GM12801 (cell line): ENCODE data around the gene GRK6.

Experiments
- TF ChIP-seq, protein P1 (sequence below): IDR thresholded peaks from one replicate; pipeline ENCODE4 v1.5.1; 2011; ENCODE audit warnings: control low read depth; ENCODE audit not compliant: insufficient read length; ENCODE audit errors: extremely low read depth

GRK6 gene

DNA sequence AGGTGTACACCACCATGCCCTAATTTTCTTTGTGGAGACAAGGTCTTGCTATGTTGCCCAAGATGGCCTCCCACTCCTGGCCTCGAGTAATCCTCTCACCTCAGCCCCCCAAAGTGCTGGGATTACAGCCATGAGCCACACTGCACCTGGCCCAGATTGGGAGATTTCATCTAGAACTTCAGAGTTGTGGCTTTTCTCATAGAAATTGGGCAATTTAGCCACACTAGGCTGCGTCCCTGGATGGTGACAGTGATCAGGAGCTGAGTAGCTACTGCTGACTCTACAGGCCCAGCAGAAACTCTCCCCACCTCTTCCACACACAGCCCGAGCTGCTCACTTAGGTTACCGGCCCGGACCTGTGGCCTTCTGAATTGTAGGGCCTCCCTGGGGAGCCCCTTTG, 33.7 kb upstream of the GRK6 start:
- TF ChIP-seq, protein P1, sequence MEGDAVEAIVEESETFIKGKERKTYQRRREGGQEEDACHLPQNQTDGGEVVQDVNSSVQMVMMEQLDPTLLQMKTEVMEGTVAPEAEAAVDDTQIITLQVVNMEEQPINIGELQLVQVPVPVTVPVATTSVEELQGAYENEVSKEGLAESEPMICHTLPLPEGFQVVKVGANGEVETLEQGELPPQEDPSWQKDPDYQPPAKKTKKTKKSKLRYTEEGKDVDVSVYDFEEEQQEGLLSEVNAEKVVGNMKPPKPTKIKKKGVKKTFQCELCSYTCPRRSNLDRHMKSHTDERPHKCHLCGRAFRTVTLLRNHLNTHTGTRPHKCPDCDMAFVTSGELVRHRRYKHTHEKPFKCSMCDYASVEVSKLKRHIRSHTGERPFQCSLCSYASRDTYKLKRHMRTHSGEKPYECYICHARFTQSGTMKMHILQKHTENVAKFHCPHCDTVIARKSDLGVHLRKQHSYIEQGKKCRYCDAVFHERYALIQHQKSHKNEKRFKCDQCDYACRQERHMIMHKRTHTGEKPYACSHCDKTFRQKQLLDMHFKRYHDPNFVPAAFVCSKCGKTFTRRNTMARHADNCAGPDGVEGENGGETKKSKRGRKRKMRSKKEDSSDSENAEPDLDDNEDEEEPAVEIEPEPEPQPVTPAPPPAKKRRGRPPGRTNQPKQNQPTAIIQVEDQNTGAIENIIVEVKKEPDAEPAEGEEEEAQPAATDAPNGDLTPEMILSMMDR, result no peak

DNA sequence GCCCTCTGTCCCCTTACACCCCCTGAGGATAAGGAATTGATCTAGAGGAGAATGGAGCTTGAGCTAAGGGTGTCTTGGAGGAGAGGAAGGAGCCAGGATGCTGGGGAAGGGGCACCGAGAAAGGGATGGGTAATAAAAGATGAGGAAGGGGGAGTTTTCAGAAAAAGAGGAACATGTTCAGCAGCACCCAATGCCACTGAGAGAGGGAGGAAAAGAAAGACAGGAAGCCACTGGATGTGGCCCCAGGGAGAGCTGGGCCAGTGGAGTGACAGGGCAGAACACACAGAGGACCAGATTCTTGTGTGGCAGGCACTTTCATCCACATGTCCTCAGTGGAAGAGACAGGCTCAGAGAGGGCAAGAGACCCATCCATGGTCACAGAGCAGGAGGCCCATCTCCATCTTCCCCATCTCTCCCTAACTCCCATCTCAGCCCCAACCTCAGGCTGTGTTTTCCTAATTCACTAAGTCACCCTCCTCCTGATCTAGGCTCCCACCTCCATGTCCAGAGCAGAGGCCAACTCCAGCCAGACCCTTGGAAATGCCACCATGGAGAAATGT, 33.2 kb upstream of the GRK6 start:
- TF ChIP-seq, protein P1, result no peak

DNA sequence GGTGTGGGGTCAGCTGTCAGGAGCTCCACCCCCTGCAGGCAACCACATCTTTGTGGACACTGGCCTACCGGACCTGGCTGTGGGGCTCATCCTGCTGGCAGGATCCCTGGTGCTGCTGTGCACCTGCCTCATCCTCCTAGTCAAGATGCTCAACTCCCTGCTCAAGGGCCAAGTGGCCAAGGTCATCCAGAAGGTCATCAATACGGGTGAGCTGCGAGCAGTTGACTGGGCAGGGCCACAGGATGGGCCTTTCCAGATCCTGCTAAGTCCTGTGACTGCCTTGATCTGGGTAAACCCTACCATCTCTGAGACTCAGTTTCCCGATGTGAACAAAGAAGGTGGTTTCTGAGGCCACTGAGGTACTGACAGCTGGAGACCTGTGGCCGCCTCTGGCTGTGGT, 32.5 kb upstream of the GRK6 start:
- TF ChIP-seq, protein P1, result no peak

DNA sequence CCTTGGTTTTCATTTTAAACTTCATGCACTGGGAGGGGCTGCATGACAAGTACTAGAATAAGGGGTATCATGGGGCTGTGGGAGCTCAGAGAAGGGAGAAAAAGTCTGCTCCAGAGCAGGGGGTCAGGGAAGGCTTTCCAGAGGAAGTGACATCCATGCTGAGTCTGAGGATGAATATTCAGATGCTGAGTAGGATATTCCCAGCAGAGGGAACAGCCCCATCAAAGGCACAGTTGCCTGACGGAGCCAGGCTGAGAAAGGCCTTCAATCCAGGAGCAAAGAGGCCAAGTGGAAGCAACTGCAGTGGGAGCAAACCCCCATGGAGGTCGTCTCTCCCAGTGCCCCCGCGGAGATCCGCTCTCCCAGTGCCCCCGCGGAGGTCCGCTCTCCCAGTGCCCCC, 30.4 kb upstream of the GRK6 start:
- TF ChIP-seq, protein P1, result no peak

DNA sequence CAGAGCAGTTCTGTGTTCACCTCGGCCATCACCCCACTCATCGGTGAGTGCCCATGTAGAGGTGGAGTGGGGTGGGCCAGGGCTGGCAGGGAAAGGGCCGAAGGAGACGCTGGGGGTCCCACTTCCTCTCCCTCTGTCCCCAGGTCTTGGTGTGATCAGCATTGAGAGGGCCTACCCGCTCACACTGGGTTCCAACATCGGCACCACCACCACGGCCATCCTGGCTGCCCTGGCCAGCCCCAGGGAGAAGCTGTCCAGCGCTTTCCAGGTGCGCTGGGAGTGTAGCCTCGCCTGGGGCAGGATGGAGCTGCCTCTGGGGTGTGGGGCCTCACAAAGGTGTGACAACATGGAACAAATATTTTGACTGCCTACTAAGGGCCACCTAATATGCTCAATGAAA, 29.7 kb upstream of the GRK6 start:
- TF ChIP-seq, protein P1, result no peak

DNA sequence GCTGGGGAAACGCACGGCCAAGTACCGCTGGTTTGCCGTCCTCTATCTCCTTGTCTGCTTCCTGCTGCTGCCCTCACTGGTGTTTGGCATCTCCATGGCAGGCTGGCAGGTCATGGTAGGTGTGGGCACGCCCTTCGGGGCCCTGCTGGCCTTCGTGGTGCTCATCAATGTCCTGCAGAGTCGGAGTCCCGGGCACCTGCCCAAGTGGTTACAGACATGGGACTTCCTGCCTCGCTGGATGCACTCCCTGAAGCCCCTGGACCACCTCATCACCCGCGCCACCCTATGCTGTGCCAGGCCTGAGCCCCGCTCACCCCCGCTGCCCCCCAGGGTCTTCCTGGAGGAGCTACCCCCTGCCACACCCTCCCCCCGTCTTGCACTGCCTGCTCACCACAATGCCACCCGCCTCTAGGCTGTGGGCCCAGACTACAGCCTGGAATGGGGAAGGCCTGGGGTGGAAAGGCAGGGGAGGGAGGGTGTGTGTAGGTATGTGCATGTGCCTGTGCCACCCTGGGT, 28.5 kb upstream of the GRK6 start:
- TF ChIP-seq, protein P1, result no peak

DNA sequence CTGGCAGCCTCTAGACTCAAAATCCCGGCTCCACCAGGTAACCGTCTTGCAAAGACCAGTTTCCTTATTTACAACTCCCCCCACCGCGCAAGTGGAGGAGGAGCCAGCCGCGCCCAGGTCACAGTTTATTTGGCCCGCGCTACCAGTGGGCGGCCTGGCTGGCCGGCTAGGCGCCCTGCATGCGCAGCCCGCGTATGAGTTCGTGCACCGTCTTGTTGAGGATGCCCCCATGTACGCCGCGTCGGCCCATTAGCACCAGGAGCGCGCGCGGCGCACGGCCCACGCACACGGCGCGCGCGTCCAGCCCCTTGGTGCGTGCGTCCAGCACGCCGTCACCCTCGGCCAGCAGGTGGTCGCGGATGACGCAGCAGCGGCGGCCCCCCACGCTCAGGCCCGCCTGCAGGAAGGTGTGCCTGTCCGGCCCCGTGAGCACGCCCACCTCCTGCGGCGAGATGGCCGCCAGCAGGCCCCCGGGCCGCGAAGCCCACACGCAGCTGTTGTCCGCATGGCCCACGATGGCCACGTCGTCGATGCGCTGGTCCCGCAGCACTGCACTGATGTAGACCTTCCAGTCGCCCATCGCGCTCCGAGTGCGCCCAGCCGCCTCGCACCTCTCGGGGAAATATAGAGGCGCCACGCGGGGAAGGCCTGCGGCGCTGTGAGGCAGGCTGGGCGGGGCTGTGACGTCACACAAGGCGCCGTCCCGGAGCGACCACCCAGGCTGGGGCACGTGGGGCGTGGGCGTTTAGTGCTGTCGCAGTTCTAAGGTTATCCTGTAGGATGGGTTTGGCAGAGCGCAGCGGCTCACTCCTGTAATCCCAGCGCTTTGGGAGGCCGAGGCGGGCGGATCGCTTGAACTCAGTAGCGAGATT, 26.2 kb upstream of the GRK6 start, which contains the start of gene PFN3:
Gene PFN3, minus strand, starts transcription at position 665 of the 872 bp plus-strand sequence. Its CDS starts 85 bp downstream, at position 580.
- TF ChIP-seq, protein P1, result no peak
